Measurements from ENCODE around the gene DLX6. TPM values are rescaled to one million over a fixed set of nuclear protein-coding genes. Genes with fewer than 3 reads are reported as not detected.

Gene DLX6
- total and polyA plus RNA-seq, 7 donors: 0.09 to 0.16 (median 0.14) TPM; not detected in 4

GRCh38 chr7:97001656-97002554, 3.4 kb upstream of the DLX6 start:
- intact Hi-C loops (cut with DNase I): no loop called here
- Histone ChIP-seq H3K27me3 (peaks cover 69 to 100% (median 97%) of the 10 kb centered on the region in 3 donors), H3K27ac (no peak overlapping the region), H3K4me3 (no peak overlapping the region), H3K36me3 (no peaks in the 10 kb centered on the region), H3K4me1 (peaks cover 0 to 36% (median 30%) of the 10 kb centered on the region in 4 donors), H3K9me3 (no peaks in the 10 kb centered on the region)
- 27 to 50% methylated on average over 39 of the region's 39 CpGs for WGBS, 2 donors
- DNase-seq: no peak
- TF ChIP-seq POLR2A (IDR thresholded peaks at IDR 0.05) (no peak), POLR2AphosphoS5 (IDR thresholded peaks at IDR 0.05) (no peak), CTCF (IDR thresholded peaks at IDR 0.05) (no peak), EP300 (IDR thresholded peaks at IDR 0.05) (no peak)

GRCh38 chr7:97002555-97003261, 2.6 kb upstream of the DLX6 start:
- Histone ChIP-seq H3K36me3 (no peaks in the 10 kb centered on the region), H3K9me3 (no peaks in the 10 kb centered on the region), H3K4me3 (no peak overlapping the region), H3K4me1 (peaks cover 0 to 37% (median 33%) of the 10 kb centered on the region in 4 donors), H3K27ac (no peak overlapping the region), H3K27me3 (peaks cover 70 to 100% (median 97%) of the 10 kb centered on the region in 3 donors)
- intact Hi-C loops (cut with DNase I): no loop called here
- no peak for TF ChIP-seq EP300 (IDR thresholded peaks at IDR 0.05)
- no peak for TF ChIP-seq POLR2AphosphoS5 (IDR thresholded peaks at IDR 0.05)
- no peak for TF ChIP-seq POLR2A (IDR thresholded peaks at IDR 0.05)
- TF ChIP-seq CTCF (IDR thresholded peaks at IDR 0.05): no peak
- DNase-seq: no peak
- 11 to 13% methylated on average over 22 of the region's 22 CpGs for WGBS, 2 donors

- no peak for TF ChIP-seq POLR2A (IDR thresholded peaks at IDR 0.05)
- TF ChIP-seq EP300 (IDR thresholded peaks at IDR 0.05): no peak
- no peak for TF ChIP-seq CTCF (IDR thresholded peaks at IDR 0.05)
- Histone ChIP-seq H3K4me3 (no peak overlapping the region), H3K36me3 (no peaks in the 10 kb centered on the region), H3K4me1 (peaks cover 0 to 32% (median 30%) of the 10 kb centered on the region in 4 donors), H3K27ac (no peak overlapping the region), H3K27me3 (peaks cover 67 to 100% (median 97%) of the 10 kb centered on the region in 3 donors), H3K9me3 (no peaks in the 10 kb centered on the region)
- 8 to 9% methylated on average over 49 of the region's 49 CpGs for WGBS, 2 donors
- no peak for DNase-seq
- intact Hi-C loops (cut with DNase I): no loop called here
Observed at GRCh38 chr7:97003262-97004246, 1.8 kb upstream of the DLX6 start.
